ENCODE results near the gene TMEM61.
A peak's percentile ranks its signal among the peaks of the same experiment; 100 is the strongest.
"Not testable (repeated sequence)": the region's sequence is repeated elsewhere in the genome, so short reads cannot be mapped to it uniquely, and the experiment has no call there.

TMEM61 gene

GRCh38 chr1:54962612-54963395 lies 17.6 kb upstream of the TMEM61 start:
- Histone ChIP-seq H3K4me3 (ENCODE audit: low read length) (no peak overlapping the region), H3K9ac (ENCODE audit: low read length) (no peak overlapping the region), H2AFZ (ENCODE audit: low read depth, low read length) (no peak overlapping the region), H3K4me1 (ENCODE audit: low read length) (peaks cover 13% of the 10 kb centered on the region), H3K27ac (ENCODE audit: low read length) (no peak overlapping the region), H3K27me3 (ENCODE audit: low read depth, low read length) (no peaks in the 10 kb centered on the region), H3K4me2 (ENCODE audit: low read length) (no peak overlapping the region), H3K9me3 (ENCODE audit: insufficient read depth, low read length) (no peaks in the 10 kb centered on the region), H4K20me1 (ENCODE audit: insufficient read depth, low read length) (no peaks in the 10 kb centered on the region), H3K36me3 (replicated peaks; ENCODE audit: low read depth, low read length) (no peaks in the 10 kb centered on the region), H3K79me2 (ENCODE audit: low read length) (no peaks in the 10 kb centered on the region)
- TF ChIP-seq EZH2phosphoT487 (IDR thresholded peaks at IDR 0.05; ENCODE audit: low read depth) (no peak), CTCF (IDR thresholded peaks at IDR 0.05; ENCODE audit: low read depth, low read length) (no peak)

- H3K4me3 ChIP-seq (ENCODE audit: low read length); H3K27ac ChIP-seq (ENCODE audit: low read length): not testable (repeated sequence)
- H3K4me1 ChIP-seq (ENCODE audit: low read length), result peaks cover 13% of the 10 kb centered on the region
Measured at GRCh38 chr1:54963829-54964228, 16.6 kb upstream of the TMEM61 start.

DNA sequence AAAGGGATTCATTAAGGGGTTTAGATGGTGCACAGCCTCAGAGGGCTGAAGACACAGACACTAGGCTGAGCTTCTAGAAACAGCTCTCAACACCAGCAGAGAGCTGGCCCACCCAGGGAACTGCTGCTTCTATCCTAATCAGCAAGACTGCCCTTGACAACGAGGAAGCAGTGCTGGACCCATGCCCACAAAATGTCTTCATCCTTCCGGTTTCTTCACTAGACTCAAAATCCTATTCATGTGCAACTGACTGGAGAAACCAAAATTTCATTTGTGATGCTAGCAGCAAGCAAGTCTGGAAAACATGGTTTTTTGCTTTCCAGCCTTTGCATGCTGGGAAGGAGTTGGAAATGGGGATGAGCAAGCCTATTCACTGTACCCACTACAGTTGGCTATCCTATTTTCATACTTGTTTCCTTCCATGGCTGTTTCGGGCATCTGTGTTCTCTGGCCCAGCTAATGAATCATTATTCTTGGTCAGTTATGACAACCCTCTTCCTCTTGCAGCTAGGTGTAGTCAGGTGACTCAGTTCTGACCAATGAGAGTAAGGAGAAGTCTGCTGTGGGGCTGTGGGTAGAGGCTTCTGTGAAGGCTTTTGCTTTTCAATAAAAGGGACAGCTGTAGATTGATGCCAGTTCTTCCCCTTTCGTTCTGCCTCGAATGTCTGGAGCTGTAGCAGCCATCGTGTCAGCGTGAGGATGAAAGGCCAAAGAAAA lies 14.6 kb upstream of the TMEM61 start:
- Histone ChIP-seq H3K27me3 (ENCODE audit: low read depth, low read length) (no peaks in the 10 kb centered on the region), H2AFZ (ENCODE audit: low read depth, low read length) (peak overlapping the region; percentile 46; the same call in 1 of the 2 replicates), H3K79me2 (ENCODE audit: low read length) (no peaks in the 10 kb centered on the region), H3K4me2 (ENCODE audit: low read length) (peak overlapping the region; percentile 52), H3K9me3 (ENCODE audit: insufficient read depth, low read length) (no peaks in the 10 kb centered on the region), H3K27ac (ENCODE audit: low read length) (no peak overlapping the region), H4K20me1 (ENCODE audit: insufficient read depth, low read length) (no peaks in the 10 kb centered on the region), H3K36me3 (replicated peaks; ENCODE audit: low read depth, low read length) (no peaks in the 10 kb centered on the region), H3K4me3 (ENCODE audit: low read length) (peak overlapping the region; percentile 31; the same call in 1 of the 2 replicates), H3K9ac (ENCODE audit: low read length) (no peak overlapping the region), H3K4me1 (ENCODE audit: low read length) (peaks cover 17% of the 10 kb centered on the region)
- no peak for TF ChIP-seq CTCF (IDR thresholded peaks at IDR 0.05; ENCODE audit: low read depth, low read length)

More at GRCh38 chr1:54963829-54964228, 16.6 kb upstream of the TMEM61 start:
- not testable (repeated sequence) for H3K9me3 ChIP-seq (ENCODE audit: insufficient read depth, low read length); H3K36me3 ChIP-seq (replicated peaks; ENCODE audit: low read depth, low read length); H4K20me1 ChIP-seq (ENCODE audit: insufficient read depth, low read length); H3K4me2 ChIP-seq (ENCODE audit: low read length); H3K79me2 ChIP-seq (ENCODE audit: low read length); H2AFZ ChIP-seq (ENCODE audit: low read depth, low read length); H3K9ac ChIP-seq (ENCODE audit: low read length); H3K27me3 ChIP-seq (ENCODE audit: low read depth, low read length)

DNA sequence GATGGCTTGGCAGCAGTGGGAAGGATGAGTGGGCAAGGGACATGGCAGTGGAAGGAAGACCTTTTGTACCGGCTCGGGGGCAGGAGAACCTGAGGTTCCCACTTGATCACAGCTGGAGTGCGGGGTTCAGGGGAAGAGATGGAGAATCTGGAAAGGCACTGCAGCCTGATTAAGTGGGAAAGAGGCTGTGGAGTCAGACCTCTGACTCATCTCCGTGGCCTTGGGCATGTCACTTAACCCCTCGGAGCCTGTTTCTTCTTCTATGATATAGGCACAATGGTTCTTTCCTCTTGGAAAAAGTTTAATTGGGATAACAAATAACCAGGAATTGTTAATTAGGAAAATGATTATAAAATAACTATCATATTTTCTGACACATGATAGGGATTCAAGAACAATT lies 13.1 kb upstream of the TMEM61 start:
- no peak overlapping the region for H2AFZ ChIP-seq (ENCODE audit: low read depth, low read length)
- peaks cover 32% of the 10 kb centered on the region for H3K4me1 ChIP-seq (ENCODE audit: low read length)
- no peak overlapping the region for H3K27ac ChIP-seq (ENCODE audit: low read length)
- 0 out of 2 replicates have a peak, but pooled peaks cover 2% of the 10 kb centered on the region for H3K27me3 ChIP-seq (ENCODE audit: low read depth, low read length)
- H3K9ac ChIP-seq (ENCODE audit: low read length), result no peak overlapping the region
- no peak overlapping the region for H3K4me2 ChIP-seq (ENCODE audit: low read length)
- no peaks in the 10 kb centered on the region for H3K9me3 ChIP-seq (ENCODE audit: insufficient read depth, low read length)
- no peaks in the 10 kb centered on the region for H3K36me3 ChIP-seq (replicated peaks; ENCODE audit: low read depth, low read length)
- H3K4me3 ChIP-seq (ENCODE audit: low read length), result no peak overlapping the region
- no peaks in the 10 kb centered on the region for H3K79me2 ChIP-seq (ENCODE audit: low read length)
- H4K20me1 ChIP-seq (ENCODE audit: insufficient read depth, low read length), result no peaks in the 10 kb centered on the region
- TF ChIP-seq EZH2phosphoT487 (IDR thresholded peaks at IDR 0.05; ENCODE audit: low read depth), result no peak

DNA sequence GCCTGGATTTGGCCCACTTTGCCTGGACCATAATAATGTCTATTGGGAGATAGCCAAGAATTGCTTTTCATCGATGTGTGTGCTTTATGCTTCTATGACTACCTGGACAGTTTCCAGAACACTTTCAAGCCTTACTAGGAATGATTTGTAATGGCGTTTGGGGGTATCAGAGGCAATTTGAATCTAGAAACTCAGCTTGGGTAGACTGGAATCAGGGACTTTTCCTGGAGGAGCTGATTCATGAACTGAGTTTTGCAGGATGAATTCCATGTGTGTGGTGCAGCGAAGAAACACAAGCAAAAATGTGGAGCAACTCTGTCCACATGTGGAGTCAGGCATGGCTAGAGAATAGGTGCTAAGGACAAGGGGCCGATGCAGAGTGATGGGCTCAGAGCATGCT lies 11.9 kb upstream of the TMEM61 start:
- no peaks in the 10 kb centered on the region for H4K20me1 ChIP-seq (ENCODE audit: insufficient read depth, low read length)
- H3K4me2 ChIP-seq (ENCODE audit: low read length), result no peak overlapping the region
- no peak for TF ChIP-seq CTCF (IDR thresholded peaks at IDR 0.05; ENCODE audit: low read depth, low read length)
- no peaks in the 10 kb centered on the region for H3K79me2 ChIP-seq (ENCODE audit: low read length)
- no peak overlapping the region for H3K27ac ChIP-seq (ENCODE audit: low read length)
- no peak overlapping the region for H3K4me3 ChIP-seq (ENCODE audit: low read length)
- H3K9ac ChIP-seq (ENCODE audit: low read length), result no peak overlapping the region
- H2AFZ ChIP-seq (ENCODE audit: low read depth, low read length), result no peak overlapping the region
- peaks cover 39% of the 10 kb centered on the region for H3K4me1 ChIP-seq (ENCODE audit: low read length)
- H3K9me3 ChIP-seq (ENCODE audit: insufficient read depth, low read length), result no peaks in the 10 kb centered on the region
- peaks cover 13% of the 10 kb centered on the region for H3K27me3 ChIP-seq (ENCODE audit: low read depth, low read length)
- no peaks in the 10 kb centered on the region for H3K36me3 ChIP-seq (replicated peaks; ENCODE audit: low read depth, low read length)

Measured in OCI-LY3 (cell line).